CD4-positive, alpha-beta T cell (primary cell): ENCODE measurements around the gene SLC13A4. TPM values are rescaled to one million over a fixed set of nuclear protein-coding genes. Genes with fewer than 3 reads are reported as not detected.

ENCODE experiments used
- ATAC-seq: fragments of 200-7000 bp; cut with Tn5 transposase; one replicate; pipeline ENCODE4 v1.10.0; 2022; ENCODE audit warnings: mild to moderate bottlenecking; ENCODE audit not compliant: poor library complexity
- CTCF ChIA-PET: fragments of 350-600 bp; sonication (Branson Sonifier 250); formaldehyde crosslinking; loops from one replicate; lab custom pipeline; 2021; ENCODE audit warnings: antibody characterized with exemption, inconsistent platforms; lab: Charles Lee
- POLR2A ChIA-PET: fragments of 350-600 bp; sonication (Branson Sonifier 250); formaldehyde crosslinking; loops from one replicate; lab custom pipeline; 2021; ENCODE audit warnings: antibody characterized with exemption, inconsistent platforms; lab: Charles Lee
- DNase-seq, 14 experiments: peaks; one replicate each; pipeline ENCODE4 v3.0.0-alpha.2; 2013 to 2020; ENCODE audit warnings: mixed read lengths in 2 of 14
- H3K27ac ChIP-seq, 2 donors: one replicate each; pipeline versions ENCODE4 v1.5.1 to v1.7.0; 2013; ENCODE audit warnings: low read length in 2 of 2, low read depth in 1 of 2, mild to moderate bottlenecking in 1 of 2
- H3K27me3 ChIP-seq, 2 experiments: 1 replicate in 1 of 2; 2 replicates in 1 of 2; pipeline versions ENCODE4 v1.6.1 to v1.7.0; 2013; ENCODE audit warnings: low read length in 2 of 2, control low read depth in 1 of 2, mild to moderate bottlenecking in 1 of 2, moderate library complexity in 1 of 2; ENCODE audit not compliant: insufficient read depth in 2 of 2, control insufficient read depth in 1 of 2
- H3K36me3 ChIP-seq: one replicate; pipeline ENCODE4 v1.6.1; 2013; ENCODE audit warnings: low read length, control low read depth; ENCODE audit not compliant: insufficient read depth
- H3K4me1 ChIP-seq: one replicate; pipeline ENCODE4 v1.6.1; 2013; ENCODE audit warnings: low read length, control low read depth; ENCODE audit not compliant: insufficient read depth
- H3K4me3 ChIP-seq: one replicate; pipeline ENCODE4 v1.5.1; 2013; ENCODE audit warnings: mild to moderate bottlenecking, low read length, moderate library complexity
- H3K9me3 ChIP-seq, 2 experiments: 1 replicate in 1 of 2; 2 replicates in 1 of 2; pipeline versions ENCODE4 v1.6.1 to v1.7.0; 2013; ENCODE audit warnings: low read length in 2 of 2, mild to moderate bottlenecking in 2 of 2, control low read depth in 1 of 2, moderate library complexity in 1 of 2; ENCODE audit not compliant: control insufficient read depth in 1 of 2, insufficient read depth in 1 of 2
- H3K27ac Mint-ChIP-seq: one replicate; pipeline ENCODE4 v1.8.0; 2020; ENCODE audit warnings: mixed read lengths
- H3K27me3 Mint-ChIP-seq: one replicate; pipeline ENCODE4 v1.8.0; 2021; ENCODE audit warnings: mixed read lengths
- H3K36me3 Mint-ChIP-seq: one replicate; pipeline ENCODE4 v1.8.0; 2021; ENCODE audit warnings: low read depth, mixed read lengths
- H3K4me1 Mint-ChIP-seq: one replicate; pipeline ENCODE4 v1.8.0; 2021; ENCODE audit warnings: low read depth, mixed read lengths
- H3K4me3 Mint-ChIP-seq: one replicate; pipeline ENCODE4 v1.8.0; 2020; ENCODE audit warnings: mild to moderate bottlenecking, mixed read lengths
- H3K9me3 Mint-ChIP-seq: one replicate; pipeline ENCODE4 v1.8.0; 2020; ENCODE audit warnings: mixed read lengths
- intact Hi-C, 2 experiments: fragments of 100-400 bp; cut with DNase I in 1 of 2; cut with micrococcal nuclease in 1 of 2; formaldehyde crosslinking; loops; one replicate each; pipeline versions ENCODE4 v1.15.1 to v1.9.0; 2023 to 2025; cut with DNase I, micrococcal nuclease
- total RNA-seq, 174 experiments: library from RNA in 2 of 174; stranded (reverse) in 2 of 174; gene quantifications; one replicate each; pipeline ENCODE4 v1.2.3 and lab custom pipeline; 2021 to 2026
- TF ChIP-seq, protein P1 (sequence below): fragments of 200-600 bp; IDR thresholded peaks from one replicate; pipeline ENCODE4 v1.8.0; 2022; ENCODE audit warnings: antibody characterized with exemption, mild to moderate bottlenecking

Gene SLC13A4
- total RNA-seq, 2 experiments from 2014 or later: not detected

DNA sequence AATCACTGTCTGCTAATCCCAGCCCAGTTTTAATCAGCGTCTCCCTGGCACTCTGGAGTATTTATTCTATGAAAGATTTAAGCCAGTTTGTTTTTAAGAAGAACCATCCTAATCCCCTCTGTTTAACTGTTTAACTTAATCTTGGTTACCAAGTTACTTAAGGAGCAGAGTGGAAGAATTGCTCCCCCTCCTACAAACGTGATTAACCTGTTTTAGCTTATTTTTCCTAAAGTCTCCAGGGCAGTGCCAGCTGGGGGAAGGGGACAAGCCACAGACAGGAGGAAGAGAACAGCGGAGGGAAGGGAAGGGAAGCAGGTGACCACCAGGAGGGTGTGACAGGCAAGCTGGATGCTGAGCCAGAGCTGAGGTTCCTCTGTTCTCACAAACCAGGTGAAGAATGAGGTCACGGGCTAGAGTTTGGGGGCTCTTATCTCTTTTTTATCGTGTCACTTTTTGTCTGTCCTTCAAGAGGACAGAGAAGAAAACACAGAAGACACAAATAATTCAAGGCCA, 1.7 kb downstream of the SLC13A4 start:
- H3K4me3 ChIP-seq: no peak overlapping the region
- no peaks in the 10 kb centered on the region for H3K36me3 Mint-ChIP-seq
- DNase-seq (no peak), ATAC-seq (no peak)
- H3K4me1 ChIP-seq: no peaks in the 10 kb centered on the region
- no peak overlapping the region for H3K4me3 Mint-ChIP-seq
- no peak overlapping the region for H3K27ac ChIP-seq
- POLR2A ChIA-PET: no interaction called here
- CTCF ChIA-PET: no interaction called here
- H3K4me1 Mint-ChIP-seq: no peaks in the 10 kb centered on the region
- H3K9me3 Mint-ChIP-seq: no peaks in the 10 kb centered on the region
- H3K27me3 ChIP-seq: peaks cover 2 to 9% of the 10 kb centered on the region in 2 experiments
- intact Hi-C loops: no loop called here
- H3K36me3 ChIP-seq: no peaks in the 10 kb centered on the region
- peaks cover 23% of the 10 kb centered on the region for H3K27me3 Mint-ChIP-seq
- TF ChIP-seq, protein P1, sequence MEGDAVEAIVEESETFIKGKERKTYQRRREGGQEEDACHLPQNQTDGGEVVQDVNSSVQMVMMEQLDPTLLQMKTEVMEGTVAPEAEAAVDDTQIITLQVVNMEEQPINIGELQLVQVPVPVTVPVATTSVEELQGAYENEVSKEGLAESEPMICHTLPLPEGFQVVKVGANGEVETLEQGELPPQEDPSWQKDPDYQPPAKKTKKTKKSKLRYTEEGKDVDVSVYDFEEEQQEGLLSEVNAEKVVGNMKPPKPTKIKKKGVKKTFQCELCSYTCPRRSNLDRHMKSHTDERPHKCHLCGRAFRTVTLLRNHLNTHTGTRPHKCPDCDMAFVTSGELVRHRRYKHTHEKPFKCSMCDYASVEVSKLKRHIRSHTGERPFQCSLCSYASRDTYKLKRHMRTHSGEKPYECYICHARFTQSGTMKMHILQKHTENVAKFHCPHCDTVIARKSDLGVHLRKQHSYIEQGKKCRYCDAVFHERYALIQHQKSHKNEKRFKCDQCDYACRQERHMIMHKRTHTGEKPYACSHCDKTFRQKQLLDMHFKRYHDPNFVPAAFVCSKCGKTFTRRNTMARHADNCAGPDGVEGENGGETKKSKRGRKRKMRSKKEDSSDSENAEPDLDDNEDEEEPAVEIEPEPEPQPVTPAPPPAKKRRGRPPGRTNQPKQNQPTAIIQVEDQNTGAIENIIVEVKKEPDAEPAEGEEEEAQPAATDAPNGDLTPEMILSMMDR: no peak
- no peaks in the 10 kb centered on the region for H3K9me3 ChIP-seq
- H3K27ac Mint-ChIP-seq: no peak overlapping the region

DNA sequence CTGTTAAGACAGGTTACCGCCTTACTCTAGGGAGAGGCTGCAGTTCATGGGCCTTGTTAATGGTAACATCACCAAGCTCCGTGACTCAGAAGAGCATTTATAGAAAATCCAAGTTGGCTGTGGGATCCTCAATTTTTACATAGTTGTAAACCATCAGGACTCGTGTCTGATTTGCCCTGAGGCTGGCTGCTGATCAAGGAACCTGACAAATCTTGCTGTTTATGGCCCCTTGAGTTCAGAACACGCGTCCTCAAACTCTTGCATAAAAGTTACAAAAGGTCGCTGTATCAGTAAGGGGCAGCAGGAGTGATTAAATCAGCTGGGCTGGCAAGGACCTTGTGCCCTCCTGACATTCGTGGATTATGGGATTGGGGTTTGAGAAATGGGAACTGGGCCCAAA, 4.6 kb downstream of the SLC13A4 start:
- POLR2A ChIA-PET: no interaction called here
- Mint-ChIP-seq H3K4me3 (no peak overlapping the region), H3K36me3 (no peaks in the 10 kb centered on the region), H3K27me3 (peaks cover 40% of the 10 kb centered on the region), H3K27ac (no peak overlapping the region), H3K4me1 (no peaks in the 10 kb centered on the region), H3K9me3 (no peaks in the 10 kb centered on the region)
- Histone ChIP-seq H3K4me1 (no peaks in the 10 kb centered on the region), H3K36me3 (no peaks in the 10 kb centered on the region), H3K4me3 (no peak overlapping the region), H3K9me3 (no peaks in the 10 kb centered on the region), H3K27ac (no peak overlapping the region), H3K27me3 (peaks cover 2 to 9% of the 10 kb centered on the region in 2 experiments)
- CTCF ChIA-PET: no interaction called here
- DNase-seq (no peak), ATAC-seq (no peak)
- intact Hi-C loops: no loop called here
- TF ChIP-seq, protein P1: no peak

DNA sequence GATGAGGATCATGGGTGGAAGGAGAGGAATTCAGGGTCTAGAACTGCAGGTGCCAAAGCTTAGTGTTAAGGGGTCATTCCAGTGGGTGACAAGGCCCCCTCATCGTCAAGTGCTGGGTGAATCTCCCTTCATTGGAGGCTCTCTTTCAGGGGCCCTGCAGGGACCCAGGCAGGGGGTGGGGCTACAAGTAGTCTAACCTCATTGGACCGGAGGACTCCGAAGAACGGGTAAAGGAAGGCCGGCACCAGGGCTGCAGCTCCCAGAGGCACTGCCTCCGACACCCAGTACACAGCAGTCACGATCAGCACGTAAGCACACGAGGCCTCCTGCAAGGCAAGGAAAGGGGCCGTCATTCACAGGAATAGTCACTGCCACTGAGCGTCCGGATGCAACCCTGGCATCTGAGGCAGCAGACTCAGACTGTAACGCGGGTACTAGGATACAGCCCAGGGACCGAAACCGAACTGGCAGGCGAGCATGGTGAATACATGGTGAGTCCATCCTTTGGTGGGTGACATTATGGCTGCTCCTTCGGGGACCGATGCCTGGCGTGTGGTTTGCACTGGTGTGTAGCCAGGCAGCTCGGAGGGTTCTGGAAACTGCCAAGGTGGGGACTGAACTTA, 6.7 kb downstream of the SLC13A4 start:
- Mint-ChIP-seq H3K9me3 (no peaks in the 10 kb centered on the region), H3K36me3 (no peaks in the 10 kb centered on the region), H3K4me3 (no peak overlapping the region), H3K27ac (no peak overlapping the region), H3K4me1 (no peaks in the 10 kb centered on the region), H3K27me3 (peaks cover 44% of the 10 kb centered on the region)
- intact Hi-C loops: no loop called here
- Histone ChIP-seq H3K27me3 (peaks cover 2 to 16% of the 10 kb centered on the region in 2 experiments), H3K4me1 (no peaks in the 10 kb centered on the region), H3K27ac (no peak overlapping the region), H3K9me3 (no peaks in the 10 kb centered on the region), H3K36me3 (no peaks in the 10 kb centered on the region), H3K4me3 (no peak overlapping the region)
- DNase-seq (no peak), ATAC-seq (no peak)
- POLR2A ChIA-PET: no interaction called here
- TF ChIP-seq, protein P1: no peak
- CTCF ChIA-PET: interaction anchor here (0.9 kb wide), 1 partner anchor 16 kb away, joined by 3 read pairs; no protein-coding TSS in a partner anchor
